SK-N-SH (cell line): ENCODE measurements around the gene ACTL8. TPM values are rescaled to one million over a fixed set of nuclear protein-coding genes. Genes with fewer than 3 reads are reported as not detected.

Source experiments
- CTCF ChIA-PET: fragments of 300-600, 350-600 bp; formaldehyde crosslinking; extraction: SDS; loops from one replicate; lab custom pipeline; 2021; lab: Yijun Ruan, JAX
- POLR2A ChIA-PET: fragments of 350-600 bp; sonication (Branson Sonifier 250); formaldehyde crosslinking; extraction: SDS; loops from one replicate; lab custom pipeline; 2020; ENCODE audit warnings: antibody characterized with exemption, inconsistent platforms; lab: Yijun Ruan, JAX
- DNase-seq: peaks from one replicate; pipeline ENCODE4 v3.0.0; 2012
- H2AFZ ChIP-seq: fragments of 200-600 bp; sonication (generic); 2 replicates; pipeline ENCODE4 v1.8.1; 2016; ENCODE audit warnings: antibody characterized with exemption, mild to moderate bottlenecking, low read depth
- H3F3A ChIP-seq: fragments of 200-600 bp; sonication (generic); replicated peaks from 2 replicates; pipeline ENCODE3; 2016; ENCODE audit warnings: antibody characterized with exemption, mild to moderate bottlenecking; ENCODE audit not compliant: insufficient read depth
- H3K27ac ChIP-seq, 2 experiments: fragments of 200-500 bp in 1 of 2; fragments of 200-600 bp in 1 of 2; sonication (Bioruptor generic) in 1 of 2; sonication (generic), shearing (Covaris generic) in 1 of 2; 2 replicates each; pipeline versions ENCODE4 v1.5.1 to v1.6.1; 2014 to 2016; ENCODE audit warnings: low read depth in 2 of 2, inconsistent platforms in 1 of 2, low read length in 1 of 2, mild to moderate bottlenecking in 1 of 2, mixed read lengths in 1 of 2
- H3K27me3 ChIP-seq: fragments of 200-600 bp; sonication (generic), shearing (Covaris generic); 2 replicates; pipeline ENCODE4 v1.6.1; 2016; ENCODE audit warnings: mixed run types; ENCODE audit not compliant: insufficient read depth
- H3K36me3 ChIP-seq, 2 experiments: fragments of 200-500 bp in 1 of 2; fragments of 200-600 bp in 1 of 2; sonication (Bioruptor generic) in 1 of 2; sonication (generic) in 1 of 2; replicated peaks in 1 of 2; 2 replicates each; pipeline versions ENCODE3 to v1.5.1; 2014 to 2016; ENCODE audit warnings: low read length in 1 of 2, mild to moderate bottlenecking in 1 of 2; ENCODE audit not compliant: insufficient read depth in 2 of 2, control insufficient read depth in 1 of 2
- H3K4me1 ChIP-seq, 2 experiments: fragments of 200-500 bp in 1 of 2; fragments of 200-600 bp in 1 of 2; sonication (Bioruptor generic) in 1 of 2; sonication (generic), shearing (Covaris generic) in 1 of 2; 2 replicates each; pipeline versions ENCODE4 v1.5.1 to v1.6.1; 2014 to 2016; ENCODE audit warnings: low read depth in 1 of 2, low read length in 1 of 2, mixed run types in 1 of 2; ENCODE audit not compliant: insufficient read depth in 2 of 2, control insufficient read depth in 1 of 2
- H3K4me2 ChIP-seq: fragments of 200-600 bp; sonication (generic), shearing (Covaris generic); 2 replicates; pipeline ENCODE4 v1.6.1; 2017; ENCODE audit warnings: mixed run types
- H3K4me3 ChIP-seq, 2 experiments: fragments of 200-500 bp in 1 of 2; fragments of 200-600 bp in 1 of 2; sonication (Bioruptor generic) in 1 of 2; sonication (generic), shearing (Covaris generic) in 1 of 2; 2 replicates each; pipeline versions ENCODE4 v1.5.1 to v1.8.1; 2014 to 2016; ENCODE audit warnings: low read depth in 2 of 2, inconsistent platforms in 1 of 2, low read length in 1 of 2, mild to moderate bottlenecking in 1 of 2, mixed read lengths in 1 of 2, moderate library complexity in 1 of 2
- H3K79me2 ChIP-seq: fragments of 200-600 bp; sonication (generic); 2 replicates; pipeline ENCODE4 v1.8.1; 2017; ENCODE audit warnings: mild to moderate bottlenecking; ENCODE audit not compliant: insufficient read depth
- H3K9ac ChIP-seq: fragments of 200-600 bp; sonication (generic); 2 replicates; pipeline ENCODE4 v1.6.1; 2017; ENCODE audit warnings: mixed run types
- H3K9me2 ChIP-seq: fragments of 200-600 bp; sonication (generic); 2 replicates; pipeline ENCODE4 v1.6.1; 2017; ENCODE audit warnings: mixed run types
- H3K9me3 ChIP-seq: fragments of 200-600 bp; sonication (generic); 2 replicates; pipeline ENCODE4 v1.6.1; 2017; ENCODE audit warnings: mixed run types, mild to moderate bottlenecking, moderate library complexity
- H4K20me1 ChIP-seq: fragments of 200-600 bp; sonication (generic); 2 replicates; pipeline ENCODE4 v1.6.1; 2017; ENCODE audit warnings: mild to moderate bottlenecking, mixed run types; ENCODE audit not compliant: insufficient read depth
- CTCF ChIP-seq: fragments of 200-600 bp; sonication (generic); IDR thresholded peaks from 2 replicates; pipeline ENCODE4 v1.6.1; 2017; ENCODE audit warnings: antibody characterized with exemption, mild to moderate bottlenecking, moderate library complexity
- EP300 ChIP-seq, 2 experiments: IDR thresholded peaks; 2 replicates each; pipeline versions ENCODE4 v1.4.0 to v1.6.1; 2012; ENCODE audit warnings: borderline replicate concordance in 1 of 2, low read depth in 1 of 2, low read length in 1 of 2
- EZH2phosphoT487 ChIP-seq: fragments of 200-600 bp; sonication (generic); IDR thresholded peaks from 2 replicates; pipeline ENCODE4 v1.6.1; 2017; ENCODE audit warnings: low read depth, mixed run types, mild to moderate bottlenecking, antibody characterized with exemption, moderate library complexity, borderline replicate concordance
- FOSL2 ChIP-seq: IDR thresholded peaks from 2 replicates; pipeline ENCODE4 v1.4.0; 2012; ENCODE audit warnings: low read depth, mild to moderate bottlenecking, moderate library complexity, borderline replicate concordance
- FOXM1 ChIP-seq: IDR thresholded peaks from 2 replicates; pipeline ENCODE4 v1.4.0; 2012; ENCODE audit warnings: low read depth, mild to moderate bottlenecking
- GABPA ChIP-seq: IDR thresholded peaks from 2 replicates; pipeline ENCODE4 v1.4.0; 2012; ENCODE audit warnings: low read depth, mild to moderate bottlenecking
- GATA2 ChIP-seq: sonication (generic); formaldehyde crosslinking; IDR thresholded peaks from 2 replicates; pipeline ENCODE4 v1.5.0; 2020; ENCODE audit warnings: mild to moderate bottlenecking, missing genetic modification reagents
- IRF3 ChIP-seq: fragments of 150-350 bp; IDR thresholded peaks from 2 replicates; pipeline ENCODE4 v1.6.1; 2016; ENCODE audit warnings: mild to moderate bottlenecking, low read depth, low read length
- JUND ChIP-seq: IDR thresholded peaks from 2 replicates; pipeline ENCODE4 v1.4.0; 2012
- MAX ChIP-seq: IDR thresholded peaks from 2 replicates; pipeline ENCODE4 v1.4.0; 2012; ENCODE audit warnings: low read depth
- MEF2A ChIP-seq: IDR thresholded peaks from 2 replicates; pipeline ENCODE4 v1.4.0; 2012; ENCODE audit warnings: low read depth, borderline replicate concordance
- MXI1 ChIP-seq: IDR thresholded peaks from 2 replicates; pipeline ENCODE4 v1.6.1; 2012; ENCODE audit warnings: mild to moderate bottlenecking, low read depth, low read length, improper control_type of control experiment
- NFIC ChIP-seq: IDR thresholded peaks from 2 replicates; pipeline ENCODE4 v1.4.0; 2012; ENCODE audit warnings: borderline replicate concordance
- NRF1 ChIP-seq: IDR thresholded peaks from 2 replicates; pipeline ENCODE4 v1.6.1; 2012; ENCODE audit warnings: low read depth, mild to moderate bottlenecking, low read length
- PBX3 ChIP-seq: IDR thresholded peaks from 2 replicates; pipeline ENCODE4; 2012
- RAD21 ChIP-seq: IDR thresholded peaks from 2 replicates; pipeline ENCODE4 v1.6.1; 2012; ENCODE audit warnings: mild to moderate bottlenecking, low read length
- RCOR1 ChIP-seq: fragments of 150-350 bp; IDR thresholded peaks from 2 replicates; pipeline ENCODE4 v1.6.1; 2017; ENCODE audit warnings: antibody characterized with exemption, low read length
- RXRA ChIP-seq: IDR thresholded peaks from 2 replicates; pipeline ENCODE4 v1.4.0; 2012; ENCODE audit warnings: low read depth, mild to moderate bottlenecking, borderline replicate concordance
- SIN3A ChIP-seq: IDR thresholded peaks from 2 replicates; pipeline ENCODE4 v1.6.1; 2012; ENCODE audit warnings: low read depth, mild to moderate bottlenecking, low read length, moderate library complexity, borderline replicate concordance
- SMC3 ChIP-seq: IDR thresholded peaks from 2 replicates; pipeline ENCODE4 v1.6.1; 2012; ENCODE audit warnings: low read depth, low read length, improper control_type of control experiment
- TCF12 ChIP-seq: IDR thresholded peaks from 2 replicates; pipeline ENCODE4 v1.4.0; 2012
- USF1 ChIP-seq: IDR thresholded peaks from 2 replicates; pipeline ENCODE4 v1.4.0; 2012; ENCODE audit warnings: low read depth, borderline replicate concordance
- YY1 ChIP-seq: IDR thresholded peaks from 2 replicates; pipeline ENCODE4 v1.4.0; 2012; ENCODE audit warnings: low read depth, mild to moderate bottlenecking
- ZBTB33 ChIP-seq: IDR thresholded peaks from 2 replicates; pipeline ENCODE4 v1.4.0; 2012; ENCODE audit warnings: low read depth, borderline replicate concordance
- WGBS: methylation state at CpG from one replicate; pipeline ENCODE4 v1.1.6; 2017; ENCODE audit warnings: low lambda C conversion rate; 5-methylcytosine and 5-hydroxymethylcytosine counted together
- polyA plus RNA-seq, 3 experiments: library from polyadenylated mRNA; depleted of rRNA; stranded (reverse); fragments of >200 nt; gene quantifications; 2 replicates each; pipeline ENCODE4 v1.2.3, GENCODE V29; 2012

Gene ACTL8
- polyA plus RNA-seq, 1 of the 3 experiments (the other 2 are of a cell fraction), result 0.05 TPM

GRCh38 chr1:17776426-17776825 lies 21.3 kb downstream of the ACTL8 start:
- no peak overlapping the region for H2AFZ ChIP-seq
- H3K27me3 ChIP-seq, result no peaks in the 10 kb centered on the region
- H3K27ac ChIP-seq, result peak overlapping the region in 1 of 2 experiments; percentile 73; a peak in 2 of 4 replicates
- ChIA-PET CTCF (interaction anchor here (0.8 to 1.7 kb wide), 8 partner anchors 14 to 147 kb away, joined by 3 to 6 read pairs (median 4); no protein-coding TSS in a partner anchor), POLR2A (interaction anchor here (1.1 kb wide), 1 partner anchor 58 kb away, joined by 3 read pairs; no protein-coding TSS in a partner anchor)
- WGBS, result 44% methylated on average over 10 of the region's 11 CpGs
- no peaks in the 10 kb centered on the region for H3K36me3 ChIP-seq
- H4K20me1 ChIP-seq, result no peaks in the 10 kb centered on the region
- H3F3A ChIP-seq, result no peaks in the 10 kb centered on the region
- H3K79me2 ChIP-seq, result no peaks in the 10 kb centered on the region
- DNase-seq, result peak; percentile 73
- H3K4me2 ChIP-seq, result no peak overlapping the region
- peaks cover 0 to 34% of the 10 kb centered on the region in 2 experiments; a peak in 2 of 4 replicates for H3K4me1 ChIP-seq
- no peaks in the 10 kb centered on the region for H3K9me3 ChIP-seq
- no peaks in the 10 kb centered on the region for H3K9me2 ChIP-seq
- no peak overlapping the region for H3K4me3 ChIP-seq
- no peak overlapping the region for H3K9ac ChIP-seq
- TF ChIP-seq IRF3 (no peak), FOXM1 (no peak), TCF12 (no peak), GABPA (no peak), USF1 (no peak), FOSL2 (no peak), PBX3 (no peak), CTCF (no peak), RXRA (no peak), JUND (no peak), NRF1 (no peak), ZBTB33 (no peak), NFIC (no peak), SMC3 (no peak), EP300 (IDR thresholded peaks at IDR 0.05; ENCODE audit: borderline replicate concordance in 1 of 2, low read depth in 1 of 2, low read length in 1 of 2) (peak in 1 of 2 experiments; percentile 73; a peak in 2 of 4 replicates), GATA2 (no peak), MAX (no peak), RCOR1 (peak; percentile 80), SIN3A (no peak), YY1 (no peak), RAD21 (peak; percentile 6; the same call in 1 of the 2 replicates), EZH2phosphoT487 (no peak), MXI1 (peak; percentile 55; the same call in 1 of the 2 replicates), MEF2A (no peak)
